ENCODE measurements around the gene ADGRG7. TPM values are rescaled to one million over a fixed set of nuclear protein-coding genes. Genes with fewer than 3 reads are reported as not detected.

Gene ADGRG7
- total and polyA plus RNA-seq, 2 donors (not counting 1 experiment from before 2014, with no cell fraction given), result not detected

DNA sequence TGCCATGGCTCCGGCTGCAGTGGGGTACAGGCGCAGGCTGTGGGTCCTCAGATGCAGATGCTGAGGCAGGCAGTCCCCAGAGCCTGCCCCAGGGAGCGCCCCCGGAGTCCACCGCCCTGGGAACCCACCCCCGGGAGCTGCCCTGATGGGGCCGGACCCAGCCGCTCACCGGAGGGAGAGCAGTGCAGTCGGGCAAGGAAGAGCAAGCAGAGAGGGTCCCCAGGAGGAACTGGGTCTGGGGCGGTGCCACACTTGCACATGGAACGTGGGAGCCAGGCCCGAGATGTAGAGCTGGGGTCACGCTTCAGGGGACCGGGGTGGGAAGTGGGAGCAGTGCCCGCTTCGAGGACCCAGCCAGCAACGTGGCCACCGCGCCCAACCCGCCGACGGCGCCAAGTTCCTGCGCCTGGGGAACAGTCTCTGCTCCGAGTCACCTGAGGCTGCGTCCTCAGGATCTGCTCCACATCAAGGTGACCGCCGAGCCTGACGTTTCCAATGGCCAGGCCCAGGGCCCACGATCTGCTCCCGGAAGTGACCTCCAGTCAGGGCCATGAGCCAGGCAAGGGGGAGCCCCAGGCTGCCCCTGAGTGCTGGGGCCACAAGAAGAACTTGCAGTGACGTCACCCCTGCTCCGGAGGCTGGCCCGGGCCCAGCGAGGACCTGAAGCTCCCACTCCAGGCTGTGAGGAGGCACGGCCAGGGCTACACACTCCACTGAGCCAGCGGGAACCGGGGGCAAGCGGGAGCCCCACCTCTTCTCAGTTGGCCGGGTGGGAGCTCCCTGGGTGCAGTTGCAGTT is 72.9 kb downstream of the ADGRG7 start:
- Mint-ChIP-seq H3K27ac (no peak overlapping the region), H3K9me3 (ENCODE audit: insufficient read depth) (no peaks in the 10 kb centered on the region), H3K4me3 (no peak overlapping the region), H3K27me3 (peaks cover 18% of the 10 kb centered on the region), H3K4me1 (no peaks in the 10 kb centered on the region)
- Histone ChIP-seq H4K20me1 (ENCODE audit: control insufficient read depth, insufficient read depth, low read length, poor library complexity, severe bottlenecking) (no peaks in the 10 kb centered on the region), H3K27me3 (replicated peaks in 1 of 4; ENCODE audit: control extremely low read depth in 1 of 4, control insufficient read depth in 3 of 4, insufficient read depth in 4 of 4, low read length in 3 of 4) (peaks cover 0 to 11% (median 0%) of the 10 kb centered on the region in 4 experiments), H3K9ac (ENCODE audit: low read length) (no peak overlapping the region), H3K4me3 (ENCODE audit: control extremely low read depth in 1 of 5, extremely low read depth in 1 of 5, insufficient read depth in 1 of 5, low read depth in 2 of 5, low read length in 4 of 5) (no peak overlapping the region), H3K36me3 (replicated peaks in 1 of 2; ENCODE audit: control extremely low read depth in 1 of 2, control insufficient read depth in 1 of 2, extremely low read depth in 1 of 2, insufficient read depth in 2 of 2, low read length in 1 of 2) (no peaks in the 10 kb centered on the region), H2AFZ (ENCODE audit: insufficient read depth, low read depth, low read length, poor library complexity, severe bottlenecking) (no peak overlapping the region), H3K4me1 (ENCODE audit: control insufficient read depth in 2 of 2, insufficient read depth in 2 of 2, low read length in 2 of 2) (no peaks in the 10 kb centered on the region), H3K79me2 (ENCODE audit: control insufficient read depth, insufficient read depth, low read length) (no peaks in the 10 kb centered on the region), H3K9me3 (ENCODE audit: control extremely low read depth in 1 of 3, control insufficient read depth in 2 of 3, insufficient read depth in 1 of 3, low read length in 2 of 3) (peaks cover 0 to 9% (median 0%) of the 10 kb centered on the region in 3 donors), H3K4me2 (replicated peaks; ENCODE audit: low read depth, low read length, poor library complexity, severe bottlenecking) (peak overlapping the region; percentile 19), H3K27ac (ENCODE audit: low read length in 2 of 2) (no peak overlapping the region)
- DNase-seq (no peak), ATAC-seq (ENCODE audit: low read depth) (no peak)
- whole genome bisulfite sequencing (ENCODE audit: insufficient coverage), result 86% methylated on average over 41 of the region's 41 CpGs
- TF ChIP-seq, protein P1, sequence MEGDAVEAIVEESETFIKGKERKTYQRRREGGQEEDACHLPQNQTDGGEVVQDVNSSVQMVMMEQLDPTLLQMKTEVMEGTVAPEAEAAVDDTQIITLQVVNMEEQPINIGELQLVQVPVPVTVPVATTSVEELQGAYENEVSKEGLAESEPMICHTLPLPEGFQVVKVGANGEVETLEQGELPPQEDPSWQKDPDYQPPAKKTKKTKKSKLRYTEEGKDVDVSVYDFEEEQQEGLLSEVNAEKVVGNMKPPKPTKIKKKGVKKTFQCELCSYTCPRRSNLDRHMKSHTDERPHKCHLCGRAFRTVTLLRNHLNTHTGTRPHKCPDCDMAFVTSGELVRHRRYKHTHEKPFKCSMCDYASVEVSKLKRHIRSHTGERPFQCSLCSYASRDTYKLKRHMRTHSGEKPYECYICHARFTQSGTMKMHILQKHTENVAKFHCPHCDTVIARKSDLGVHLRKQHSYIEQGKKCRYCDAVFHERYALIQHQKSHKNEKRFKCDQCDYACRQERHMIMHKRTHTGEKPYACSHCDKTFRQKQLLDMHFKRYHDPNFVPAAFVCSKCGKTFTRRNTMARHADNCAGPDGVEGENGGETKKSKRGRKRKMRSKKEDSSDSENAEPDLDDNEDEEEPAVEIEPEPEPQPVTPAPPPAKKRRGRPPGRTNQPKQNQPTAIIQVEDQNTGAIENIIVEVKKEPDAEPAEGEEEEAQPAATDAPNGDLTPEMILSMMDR (IDR thresholded peaks at IDR 0.05), result no peak
- no peak for TF ChIP-seq EZH2 (IDR thresholded peaks at IDR 0.05; ENCODE audit: borderline replicate concordance, insufficient read depth, low read depth, low read length, poor library complexity, severe bottlenecking)
- POLR2A ChIA-PET, result no interaction called here
- intact Hi-C loops (cut with micrococcal nuclease), result no loop called here
- CTCF ChIA-PET, result no interaction called here
